GM23248 (cell line): ENCODE measurements around the gene ZNRF1.

Experiments used
- EZH2 ChIP-seq: fragments of 200-600 bp; sonication (generic); IDR thresholded peaks from 2 replicates; pipeline ENCODE4 v1.6.1; 2018; ENCODE audit warnings: antibody characterized with exemption, mild to moderate bottlenecking; ENCODE audit not compliant: insufficient read depth, poor library complexity, severe bottlenecking
- EZH2phosphoT487 ChIP-seq: fragments of 200-600 bp; sonication (generic); IDR thresholded peaks from 2 replicates; pipeline ENCODE4 v1.6.1; 2018; ENCODE audit warnings: antibody characterized with exemption, moderate library complexity, mild to moderate bottlenecking, low read depth; ENCODE audit not compliant: insufficient read depth

DNA sequence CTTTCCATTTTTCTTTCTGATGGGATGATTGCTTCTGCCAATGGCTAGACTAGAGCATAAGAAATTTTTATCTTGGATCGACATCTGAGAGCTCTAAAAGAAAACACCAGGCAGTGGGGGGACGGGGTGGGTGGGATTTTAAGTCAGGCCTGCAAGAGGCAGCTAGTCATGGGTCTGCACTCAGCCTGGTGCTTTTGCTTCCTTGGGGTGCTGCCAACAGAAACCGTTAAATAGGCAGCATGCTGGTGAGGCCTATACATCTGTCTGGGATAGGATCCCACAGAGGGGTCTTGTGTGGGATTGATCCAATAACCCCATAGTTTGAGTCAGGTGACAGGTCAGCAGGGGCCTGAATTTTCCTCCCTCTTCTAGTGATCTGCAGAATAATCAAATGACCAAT, 26.9 kb downstream of the ZNRF1 start:
- TF ChIP-seq EZH2 (no peak), EZH2phosphoT487 (no peak)
